SK-N-SH treated with all-trans-retinoic acid at 6 μM for 48 hours (cell line): ENCODE data around the gene CD177.
"Not testable (repeated sequence)": the region's sequence is repeated elsewhere in the genome, so short reads cannot be mapped to it uniquely, and the experiment has no call there.

ENCODE experiments used
- BACH2 ChIP-seq: fragments of 250-450 bp; sonication (Bioruptor Pico); IDR thresholded peaks from 2 replicates; pipeline ENCODE4 v1.9.0; 2021; ENCODE audit warnings: mild to moderate bottlenecking, borderline replicate concordance
- CREB5 ChIP-seq: fragments of 250-450 bp; sonication (Bioruptor Pico); IDR thresholded peaks from 2 replicates; pipeline ENCODE4 v1.5.1; 2020; ENCODE audit warnings: low read depth, mild to moderate bottlenecking, moderate library complexity
- ESRRG ChIP-seq: fragments of 250-450 bp; sonication (Bioruptor Pico); IDR thresholded peaks from 2 replicates; pipeline ENCODE4 v1.6.1; 2021; ENCODE audit warnings: mild to moderate bottlenecking
- OSR1 ChIP-seq: fragments of 250-450 bp; sonication (Bioruptor Pico); IDR thresholded peaks from 2 replicates; pipeline ENCODE4 v1.8.0; 2022; ENCODE audit warnings: moderate library complexity, mild to moderate bottlenecking, inconsistent platforms
- PATZ1 ChIP-seq: fragments of 250-450 bp; sonication (Bioruptor Pico); IDR thresholded peaks from 2 replicates; pipeline ENCODE4 v1.8.0; 2020; ENCODE audit warnings: mild to moderate bottlenecking, moderate library complexity, borderline replicate concordance
- PPARA ChIP-seq: fragments of 250-450 bp; sonication (Bioruptor Pico); IDR thresholded peaks from 2 replicates; pipeline ENCODE4 v1.5.0; 2020; ENCODE audit warnings: mild to moderate bottlenecking, borderline replicate concordance
- RARB ChIP-seq: fragments of 250-450 bp; sonication (Bioruptor Pico); IDR thresholded peaks from 2 replicates; pipeline ENCODE4 v1.8.0; 2021; ENCODE audit warnings: mild to moderate bottlenecking, moderate library complexity
- TOX ChIP-seq: fragments of 250-450 bp; sonication (Bioruptor Pico); IDR thresholded peaks from 2 replicates; pipeline ENCODE4 v1.8.0; 2021; ENCODE audit warnings: mild to moderate bottlenecking, moderate library complexity, borderline replicate concordance
- ZFP3 ChIP-seq: fragments of 250-450 bp; sonication (Bioruptor Pico); IDR thresholded peaks from 2 replicates; pipeline ENCODE4 v1.5.0; 2020; ENCODE audit warnings: mild to moderate bottlenecking, moderate library complexity
- ZFP30 ChIP-seq: fragments of 450-650 bp; formaldehyde crosslinking; IDR thresholded peaks from 2 replicates; pipeline ENCODE4 v1.5.0; 2022; ENCODE audit warnings: mild to moderate bottlenecking, moderate library complexity

- TF ChIP-seq OSR1 (CRISPR knock-in tag); ZFP3 (CRISPR knock-in tag); BACH2 (CRISPR knock-in tag); CREB5; PPARA; TOX (CRISPR knock-in tag); ZFP30 (CRISPR knock-in tag); PATZ1; ESRRG; RARB (CRISPR knock-in tag): not testable (repeated sequence)
Measured at GRCh38 chr19:43339243-43339930, 14.1 kb upstream of the CD177 start.
